Measurements from ENCODE around the gene FMNL1. TPM values are rescaled to one million over a fixed set of nuclear protein-coding genes. Genes with fewer than 3 reads are reported as not detected.

FMNL1 gene
- total and polyA plus RNA-seq, 10 of the 15 experiments (the other 5 are each of a cell fraction or from before 2014, with no cell fraction given) = 3.3 to 108 (median 19.5) TPM

GRCh38 chr17:45228763-45229539, 7.3 kb downstream of the FMNL1 start:
- RAD21 ChIA-PET (ENCODE audit: unreplicated experiment) = interaction anchor here (1.0 to 10.1 kb wide), 9 partner anchors 8 to 862 kb away, joined by 3 to 225 read pairs (median 9); partner anchors contain the start of genes ACBD4 and FMNL1
- no peaks in the 10 kb centered on the region for H3K27me3 ChIP-seq (replicated peaks in 1 of 2; ENCODE audit: control insufficient read depth in 2 of 2, insufficient read depth in 2 of 2, low read length in 1 of 2)
- in situ Hi-C loops (cut with MboI) (no loop called here), intact Hi-C loops (cut with micrococcal nuclease; ENCODE audit: unreplicated experiment) (loop anchor here (5.0 kb wide), 1 partner anchor 88 kb away; the partner anchor contains the start of gene MAP3K14)
- SMC1A ChIA-PET (ENCODE audit: uncharacterized antibody, unreplicated experiment) = interaction anchor here (0.7 to 11.4 kb wide), 9 partner anchors 11 to 203 kb away, joined by 3 to 201 read pairs (median 4); partner anchors contain the start of gene ACBD4
- peaks cover 3 to 17% of the 10 kb centered on the region in 2 experiments; a peak in 3 of 4 replicates for H3K36me3 ChIP-seq (ENCODE audit: control insufficient read depth in 2 of 2, insufficient read depth in 2 of 2, low read length in 1 of 2)
- WGBS (ENCODE audit: insufficient coverage, insufficient replicate concordance, low lambda C conversion rate, missing lambda C conversion rate) = 2% methylated on average over 19 of the region's 19 CpGs
- no TSS peak for BruUV-seq (replicated peaks)
- FAIRE-seq (peak; percentile 61), DNase-seq (ENCODE audit: low read depth, low spot score) (peak; percentile 68), ATAC-seq (peak; percentile 56)
- H4K20me1 ChIP-seq (ENCODE audit: control insufficient read depth, insufficient read depth) = no peaks in the 10 kb centered on the region
- no peaks in the 10 kb centered on the region for H3K9me3 ChIP-seq (replicated peaks; ENCODE audit: control insufficient read depth, insufficient read depth, low read length)
- peak overlapping the region; percentile 100 for H3K27ac ChIP-seq (ENCODE audit: control insufficient read depth, insufficient read depth)
- peak overlapping the region; percentile 100 for H3K4me2 ChIP-seq (ENCODE audit: control insufficient read depth, insufficient read depth)
- peak overlapping the region; percentile 92 for H3K9ac ChIP-seq (ENCODE audit: control insufficient read depth, insufficient read depth, low read length)
- H3K4me1 ChIP-seq (ENCODE audit: control insufficient read depth, insufficient read depth, low read length) = peaks cover 66% of the 10 kb centered on the region
- peaks cover 72% of the 10 kb centered on the region for H3K79me2 ChIP-seq (ENCODE audit: control insufficient read depth, insufficient read depth, low read length)
- CTCF ChIA-PET = interaction anchor here (0.6 to 12.8 kb wide), 15 partner anchors 9 to 184 kb away, joined by 3 to 429 read pairs (median 4); partner anchors contain the start of genes ACBD4, FMNL1 and MAP3K14
- POLR2A ChIA-PET = interaction anchor here (1.0 to 11.4 kb wide), 9 partner anchors 8 to 184 kb away, joined by 3 to 140 read pairs (median 8); partner anchors contain the start of genes FMNL1, HEXIM1, HEXIM2 and MAP3K14
- H2AFZ ChIP-seq (ENCODE audit: control insufficient read depth, low read depth, low read length) = no peak overlapping the region
- H3K4me3 ChIP-seq = peak overlapping the region; percentile 89
- TF ChIP-seq TBL1XR1 (IDR thresholded peaks at IDR 0.05; ENCODE audit: low read depth, low read length) (peak; percentile 94), ATF2 (IDR thresholded peaks at IDR 0.05; ENCODE audit: low read length) (no peak), ATF7 (IDR thresholded peaks at IDR 0.05; ENCODE audit: low read depth) (peak; percentile 97), KLF5 (IDR thresholded peaks at IDR 0.05; ENCODE audit: partially characterized antibody) (peak; percentile 67), FOXK2 (IDR thresholded peaks at IDR 0.05) (no peak), BACH1 (IDR thresholded peaks at IDR 0.05; ENCODE audit: borderline replicate concordance) (no peak; the same call in 1 of the 2 replicates), ETV6 (conservative IDR thresholded peaks at IDR 0.05 in 1 of 2, IDR thresholded peaks at IDR 0.05 in 1 of 2; ENCODE audit: borderline replicate concordance in 1 of 2, low read depth in 1 of 2) (peak in 1 of 2 experiments; percentile 52; a peak in 2 of 4 replicates), CREM (IDR thresholded peaks at IDR 0.05; ENCODE audit: low read depth) (peak; percentile 97), NKRF (conservative IDR thresholded peaks at IDR 0.05) (no peak), SREBF1 (IDR thresholded peaks at IDR 0.05; ENCODE audit: low read length) (no peak), NBN (IDR thresholded peaks at IDR 0.05) (peak; percentile 83), TCF7 (IDR thresholded peaks at IDR 0.05; ENCODE audit: borderline replicate concordance) (no peak), SRF (IDR thresholded peaks at IDR 0.05; ENCODE audit: low read depth in 2 of 2, low read length in 2 of 2) (peak in 1 of 2 experiments; percentile 40; a peak in 1 of 4 replicates), BMI1 (IDR thresholded peaks at IDR 0.05; ENCODE audit: borderline replicate concordance) (no peak), ZNF622 (IDR thresholded peaks at IDR 0.05) (no peak), WRNIP1 (IDR thresholded peaks at IDR 0.05; ENCODE audit: borderline replicate concordance, low read depth, low read length) (peak; percentile 47; the same call in 1 of the 2 replicates), PAX5 (IDR thresholded peaks at IDR 0.05; ENCODE audit: borderline replicate concordance, low read depth, low read length) (peak; percentile 88), EP300 (IDR thresholded peaks at IDR 0.05; ENCODE audit: borderline replicate concordance in 1 of 2, control insufficient read depth in 1 of 2, low read depth in 2 of 2, low read length in 2 of 2) (peak; percentile 84 to 91; a peak in 2 of 4 replicates), SMC3 (IDR thresholded peaks at IDR 0.05; ENCODE audit: borderline replicate concordance, low read length) (0 out of 2 replicates have a peak, but pooled peaks have one; percentile 5), IKZF2 (IDR thresholded peaks at IDR 0.05) (peak; percentile 90 to 94)
